Stimulated activated CD4-positive, alpha-beta T cell treated with anti-CD3 and anti-CD28 coated beads, Interleukin-15, amount 100 ng/mL, for 48 hours (primary cell): ENCODE measurements around the gene EXOC3L4.
"Not testable (repeated sequence)": the region's sequence is repeated elsewhere in the genome, so short reads cannot be mapped to it uniquely, and the experiment has no call there.

Source experiments
- DNase-seq, 2 donors: peaks; one replicate each; pipeline ENCODE4 v3.0.0-alpha.2; 2020; ENCODE audit warnings: low read depth in 2 of 2

Gene EXOC3L4

GRCh38 chr14:103094406-103095209 lies at the start of gene EXOC3L4:
TSS of gene EXOC3L4 (plus strand) at chr14:103094725. CDS start at chr14:103100220, 5,495 bp downstream.
- DNase-seq = no peak

GRCh38 chr14:103045371-103045869 lies 49.1 kb upstream of the EXOC3L4 start:
- no peak for DNase-seq

- not testable (repeated sequence) for DNase-seq
Observed at GRCh38 chr14:103047453-103047852, 47.1 kb upstream of the EXOC3L4 start.

GRCh38 chr14:103050935-103051334 lies 43.6 kb upstream of the EXOC3L4 start:
- no peak for DNase-seq

- no peak for DNase-seq
Observed at GRCh38 chr14:103052407-103052806, 42.1 kb upstream of the EXOC3L4 start.

GRCh38 chr14:103055695-103056094 lies 38.8 kb upstream of the EXOC3L4 start:
- DNase-seq = no peak

- DNase-seq = no peak
Observed at GRCh38 chr14:103056322-103057027, 38.0 kb upstream of the EXOC3L4 start.

- DNase-seq = no peak
Observed at GRCh38 chr14:103057028-103057371, 37.5 kb upstream of the EXOC3L4 start.

GRCh38 chr14:103057372-103058163 lies 37.0 kb upstream of the EXOC3L4 start, which contains the start of gene CDC42BPB:
TSS of gene CDC42BPB (minus strand) at chr14:103057549. CDS start at chr14:103057173, 376 bp downstream.
- DNase-seq = peak; percentile 21 to 25

- no peak for DNase-seq
Observed at GRCh38 chr14:103058164-103059055, 36.1 kb upstream of the EXOC3L4 start.

GRCh38 chr14:103059556-103059955 lies 35.0 kb upstream of the EXOC3L4 start:
- DNase-seq = no peak

- DNase-seq = no peak
Observed at GRCh38 chr14:103061482-103061976, 33.0 kb upstream of the EXOC3L4 start.

GRCh38 chr14:103064436-103064835 lies 30.1 kb upstream of the EXOC3L4 start:
- no peak for DNase-seq

- DNase-seq = no peak
Observed at GRCh38 chr14:103064978-103065377, 29.5 kb upstream of the EXOC3L4 start.

- DNase-seq = no peak
Observed at GRCh38 chr14:103065861-103066260, 28.7 kb upstream of the EXOC3L4 start.

- no peak for DNase-seq
Observed at GRCh38 chr14:103066399-103066798, 28.1 kb upstream of the EXOC3L4 start.

GRCh38 chr14:103067231-103067954 lies 27.1 kb upstream of the EXOC3L4 start:
- DNase-seq = no peak

- DNase-seq = no peak
Observed at GRCh38 chr14:103068351-103069073, 26.0 kb upstream of the EXOC3L4 start.

- no peak for DNase-seq
Observed at GRCh38 chr14:103070263-103070885, 24.2 kb upstream of the EXOC3L4 start.
